ENCODE results near the gene TPRX2.

Gene TPRX2

DNA sequence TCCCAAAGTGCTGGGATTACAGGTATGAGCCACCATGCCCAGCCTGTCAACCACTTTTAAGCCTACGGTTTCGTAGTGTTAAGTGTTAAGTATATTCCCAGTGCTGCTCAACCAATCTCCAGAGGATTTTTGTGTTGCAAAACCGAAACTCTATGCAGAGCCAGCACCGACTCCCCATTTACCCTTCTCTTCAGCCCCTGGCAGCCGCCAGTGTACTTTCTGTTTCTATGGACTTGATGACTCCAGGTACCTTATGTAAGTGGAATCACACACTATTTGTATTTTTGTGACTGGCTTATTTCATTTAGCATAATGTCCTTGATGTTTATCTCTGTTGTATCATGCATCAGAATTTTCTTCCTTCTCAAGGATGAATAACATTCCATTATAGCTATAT, 26.0 kb downstream of the TPRX2 start:
- H3K4me1 ChIP-seq (ENCODE audit: insufficient read depth, insufficient read length) = no peaks in the 10 kb centered on the region
- H3K4me3 ChIP-seq (ENCODE audit: insufficient read length, low read depth) = no peak overlapping the region
- H3K27me3 ChIP-seq (ENCODE audit: insufficient read depth, insufficient read length) = no peaks in the 10 kb centered on the region
- H3K9ac ChIP-seq (ENCODE audit: insufficient read length, low read depth) = no peak overlapping the region
- H3K36me3 ChIP-seq (ENCODE audit: insufficient read depth, insufficient read length, low read length) = no peaks in the 10 kb centered on the region
- DNase-seq (ENCODE audit: low read depth, low spot score) = no peak
- TF ChIP-seq SUZ12 (IDR thresholded peaks at IDR 0.05; ENCODE audit: extremely low read depth, insufficient read depth, insufficient read length) (no peak), ZNF274 (IDR thresholded peaks at IDR 0.05; ENCODE audit: low read depth, low read length) (no peak), YY1 (IDR thresholded peaks at IDR 0.05; ENCODE audit: insufficient read depth, insufficient read length) (no peak)
- H3K9me3 ChIP-seq (ENCODE audit: insufficient read depth, low read length) = no peaks in the 10 kb centered on the region

- no peak within 1 kb of the TSS for H3K9ac ChIP-seq (ENCODE audit: insufficient read length, low read depth)
- TF ChIP-seq YY1 (IDR thresholded peaks at IDR 0.05; ENCODE audit: insufficient read depth, insufficient read length) (no peak), ZNF274 (IDR thresholded peaks at IDR 0.05; ENCODE audit: low read depth, low read length) (no peak), SUZ12 (IDR thresholded peaks at IDR 0.05; ENCODE audit: extremely low read depth, insufficient read depth, insufficient read length) (no peak)
- H3K4me1 ChIP-seq (ENCODE audit: insufficient read depth, insufficient read length) = no peaks in the 10 kb centered on the region
- no peak for DNase-seq (ENCODE audit: low read depth, low spot score)
- no peaks in the 10 kb centered on the region for H3K36me3 ChIP-seq (ENCODE audit: insufficient read depth, insufficient read length, low read length)
- H3K27me3 ChIP-seq (ENCODE audit: insufficient read depth, insufficient read length) = no peaks in the 10 kb centered on the region
- no peaks in the 10 kb centered on the region for H3K9me3 ChIP-seq (ENCODE audit: insufficient read depth, low read length)
- H3K4me3 ChIP-seq (ENCODE audit: insufficient read length, low read depth) = no peak within 1 kb of the TSS
Measured at GRCh38 chr19:47886010-47886559, 27.1 kb downstream of the TPRX2 start, which contains the start of gene SULT2A1. TSS of gene SULT2A1 (minus strand) at chr19:47886315. CDS start at chr19:47886257, 58 bp downstream.

DNA sequence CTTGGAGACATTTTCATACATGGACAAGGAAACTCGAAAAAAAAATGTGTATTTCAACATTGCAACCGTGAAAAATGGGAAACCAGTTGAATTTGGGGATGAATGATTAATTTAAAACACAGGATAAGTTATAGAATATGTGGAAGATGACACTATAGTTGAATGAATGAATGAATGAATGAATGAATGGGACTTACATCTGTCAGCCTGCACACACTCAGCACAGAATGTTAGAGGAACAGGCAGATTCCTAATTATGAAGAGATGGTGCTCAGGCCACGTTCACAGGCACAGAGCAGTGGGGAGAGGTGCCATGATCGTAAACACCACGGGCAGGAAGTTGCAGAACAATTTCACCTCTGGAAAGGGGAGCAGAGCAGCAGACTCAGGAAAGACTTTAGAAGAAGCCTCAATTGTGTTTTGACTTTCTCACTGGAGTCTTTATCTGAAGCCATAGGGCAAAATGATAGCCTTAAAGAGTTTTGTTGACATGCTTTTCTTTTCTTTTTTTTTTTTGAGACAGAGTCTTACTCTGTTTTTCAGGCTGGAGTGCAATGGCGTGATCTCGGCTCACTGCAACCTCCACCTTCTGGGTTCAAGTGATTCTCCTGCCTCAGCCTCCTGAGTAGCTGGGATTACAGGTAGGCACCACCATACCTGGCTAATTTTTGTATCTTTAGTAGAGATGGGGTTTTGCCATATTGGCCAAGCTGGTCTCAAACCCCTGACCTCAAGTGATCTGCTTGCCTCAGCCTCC, 32.0 kb downstream of the TPRX2 start:
- Histone ChIP-seq H3K36me3 (ENCODE audit: insufficient read depth, insufficient read length, low read length) (no peaks in the 10 kb centered on the region), H3K4me1 (ENCODE audit: insufficient read depth, insufficient read length) (no peaks in the 10 kb centered on the region), H3K9ac (ENCODE audit: insufficient read length, low read depth) (no peak overlapping the region), H3K27me3 (ENCODE audit: insufficient read depth, insufficient read length) (no peaks in the 10 kb centered on the region), H3K9me3 (ENCODE audit: insufficient read depth, low read length) (peaks cover 6% of the 10 kb centered on the region; the same call in 1 of the 2 replicates), H3K4me3 (ENCODE audit: insufficient read length, low read depth) (no peak overlapping the region)
- no peak for TF ChIP-seq ZNF274 (IDR thresholded peaks at IDR 0.05; ENCODE audit: low read depth, low read length)
- TF ChIP-seq YY1 (IDR thresholded peaks at IDR 0.05; ENCODE audit: insufficient read depth, insufficient read length) = no peak
- no peak for TF ChIP-seq SUZ12 (IDR thresholded peaks at IDR 0.05; ENCODE audit: extremely low read depth, insufficient read depth, insufficient read length)
- DNase-seq (ENCODE audit: low read depth, low spot score) = no peak

DNA sequence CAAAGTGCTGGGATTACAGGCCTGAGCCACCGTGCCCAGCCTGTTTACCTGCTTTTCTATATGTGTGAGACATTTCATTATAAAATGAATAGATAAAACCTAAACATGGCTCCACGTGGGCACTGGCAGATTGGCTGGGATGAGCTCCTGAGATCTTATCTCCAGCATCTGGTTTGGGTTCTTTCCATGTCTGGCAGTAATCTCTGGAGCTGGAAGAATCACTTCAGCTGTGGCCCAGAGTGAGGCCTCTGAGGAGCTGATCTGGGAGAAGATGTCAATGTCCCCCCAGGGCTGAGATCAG, 32.5 kb downstream of the TPRX2 start:
- Histone ChIP-seq H3K27me3 (ENCODE audit: insufficient read depth, insufficient read length) (no peaks in the 10 kb centered on the region), H3K4me1 (ENCODE audit: insufficient read depth, insufficient read length) (no peaks in the 10 kb centered on the region), H3K4me3 (ENCODE audit: insufficient read length, low read depth) (no peak overlapping the region), H3K9me3 (ENCODE audit: insufficient read depth, low read length) (peaks cover 6% of the 10 kb centered on the region; the same call in 1 of the 2 replicates), H3K36me3 (ENCODE audit: insufficient read depth, insufficient read length, low read length) (no peaks in the 10 kb centered on the region), H3K9ac (ENCODE audit: insufficient read length, low read depth) (no peak overlapping the region)
- DNase-seq (ENCODE audit: low read depth, low spot score) = no peak
- TF ChIP-seq ZNF274 (IDR thresholded peaks at IDR 0.05; ENCODE audit: low read depth, low read length) (no peak), YY1 (IDR thresholded peaks at IDR 0.05; ENCODE audit: insufficient read depth, insufficient read length) (no peak), SUZ12 (IDR thresholded peaks at IDR 0.05; ENCODE audit: extremely low read depth, insufficient read depth, insufficient read length) (no peak)

DNA sequence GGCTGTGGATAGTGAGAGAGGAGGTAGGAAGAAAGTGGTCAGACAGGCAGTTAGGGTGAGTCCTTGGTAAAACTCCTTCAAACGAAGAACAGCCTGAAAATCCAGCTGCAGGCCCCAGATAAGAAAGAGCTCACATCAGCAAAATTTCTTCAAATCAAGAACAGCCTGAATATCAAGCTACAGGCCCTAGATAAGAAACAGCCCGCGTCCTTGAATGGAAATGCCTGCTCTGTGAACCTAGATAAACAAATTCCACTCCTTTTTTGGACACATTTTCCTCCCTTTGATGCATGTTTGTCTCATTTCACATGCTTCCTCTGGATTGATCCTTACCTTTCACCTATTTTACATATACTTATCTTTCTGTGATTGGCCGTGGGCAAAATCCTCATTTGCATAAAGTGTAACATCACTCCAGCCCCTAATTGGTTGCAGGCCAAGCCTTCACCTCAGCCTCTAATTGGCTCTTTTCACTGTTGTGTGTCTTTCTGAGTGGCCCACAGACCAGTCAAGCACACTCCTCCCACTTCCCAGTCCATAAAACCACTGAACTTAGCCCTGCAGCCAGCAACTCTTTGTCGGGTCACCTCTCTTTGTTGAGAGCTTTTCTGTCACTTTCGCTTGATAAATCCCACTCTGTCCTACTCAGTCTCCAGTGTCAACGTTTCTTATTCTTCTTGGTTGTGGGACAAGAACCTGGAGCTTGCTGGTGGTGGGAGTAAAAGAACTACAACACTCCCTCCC, 33.1 kb downstream of the TPRX2 start:
- Histone ChIP-seq H3K4me1 (ENCODE audit: insufficient read depth, insufficient read length) (no peaks in the 10 kb centered on the region), H3K9me3 (ENCODE audit: insufficient read depth, low read length) (peaks cover 6% of the 10 kb centered on the region; the same call in 1 of the 2 replicates), H3K9ac (ENCODE audit: insufficient read length, low read depth) (no peak overlapping the region), H3K27me3 (ENCODE audit: insufficient read depth, insufficient read length) (no peaks in the 10 kb centered on the region), H3K4me3 (ENCODE audit: insufficient read length, low read depth) (no peak overlapping the region), H3K36me3 (ENCODE audit: insufficient read depth, insufficient read length, low read length) (no peaks in the 10 kb centered on the region)
- DNase-seq (ENCODE audit: low read depth, low spot score) = no peak
- no peak for TF ChIP-seq SUZ12 (IDR thresholded peaks at IDR 0.05; ENCODE audit: extremely low read depth, insufficient read depth, insufficient read length)
- TF ChIP-seq YY1 (IDR thresholded peaks at IDR 0.05; ENCODE audit: insufficient read depth, insufficient read length) = no peak
- TF ChIP-seq ZNF274 (IDR thresholded peaks at IDR 0.05; ENCODE audit: low read depth, low read length) = no peak

- Histone ChIP-seq H3K9me3 (ENCODE audit: insufficient read depth, low read length) (peaks cover 6% of the 10 kb centered on the region; the same call in 1 of the 2 replicates), H3K27me3 (ENCODE audit: insufficient read depth, insufficient read length) (no peaks in the 10 kb centered on the region), H3K4me1 (ENCODE audit: insufficient read depth, insufficient read length) (no peaks in the 10 kb centered on the region), H3K4me3 (ENCODE audit: insufficient read length, low read depth) (no peak overlapping the region), H3K9ac (ENCODE audit: insufficient read length, low read depth) (no peak overlapping the region), H3K36me3 (ENCODE audit: insufficient read depth, insufficient read length, low read length) (no peaks in the 10 kb centered on the region)
- TF ChIP-seq SUZ12 (IDR thresholded peaks at IDR 0.05; ENCODE audit: extremely low read depth, insufficient read depth, insufficient read length) (no peak), ZNF274 (IDR thresholded peaks at IDR 0.05; ENCODE audit: low read depth, low read length) (no peak), YY1 (IDR thresholded peaks at IDR 0.05; ENCODE audit: insufficient read depth, insufficient read length) (no peak)
- DNase-seq (ENCODE audit: low read depth, low spot score) = no peak
Measured at GRCh38 chr19:47895165-47895782, 36.2 kb downstream of the TPRX2 start.
